ENCODE data around the gene LYST. TPM values are rescaled to one million over a fixed set of nuclear protein-coding genes. Genes with fewer than 3 reads are reported as not detected.

Gene LYST
- total and polyA plus RNA-seq, 2 donors (not counting 3 experiments of a cell fraction or from before 2014, with no cell fraction given) = 3.1 to 9.6 TPM

DNA sequence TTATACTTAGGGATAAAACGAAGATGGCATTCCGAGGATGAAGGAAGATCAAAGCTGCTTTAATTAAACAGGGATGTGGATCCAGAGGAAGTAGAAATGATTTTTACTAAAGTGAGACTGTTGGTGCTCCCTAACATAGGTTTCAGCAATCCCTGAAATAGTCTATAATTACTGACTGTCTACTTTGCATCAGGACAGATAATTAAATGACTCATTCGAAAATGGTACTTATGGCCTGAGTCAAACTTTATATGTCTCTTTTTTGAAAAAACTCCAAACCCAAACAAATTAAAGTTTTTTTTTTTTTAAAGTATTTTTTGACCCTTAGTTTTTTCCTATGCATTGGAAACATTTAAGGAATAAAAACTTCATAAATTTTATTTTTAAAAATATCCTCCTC is 90.3 kb downstream of the LYST start:
- Histone ChIP-seq H3K27me3 (ENCODE audit: control insufficient read depth in 2 of 2, insufficient read depth in 2 of 2, low read length in 2 of 2) (no peaks in the 10 kb centered on the region), H3K36me3 (ENCODE audit: control insufficient read depth in 2 of 2, extremely low read depth in 1 of 2, insufficient read depth in 2 of 2, low read length in 2 of 2) (no peaks in the 10 kb centered on the region), H3K4me1 (ENCODE audit: control insufficient read depth, extremely low read depth, insufficient read depth, low read length) (no peaks in the 10 kb centered on the region), H3K4me2 (ENCODE audit: insufficient read depth, low read length) (no peak overlapping the region), H3K79me2 (ENCODE audit: control insufficient read depth, insufficient read depth, low read length) (no peaks in the 10 kb centered on the region), H3K9me1 (replicated peaks; ENCODE audit: control insufficient read depth, extremely low read depth, insufficient read depth, low read length) (no peaks in the 10 kb centered on the region), H2AFZ (ENCODE audit: low read depth, low read length) (no peak overlapping the region), H3K4me3 (replicated peaks in 1 of 3; ENCODE audit: insufficient read depth in 1 of 3, low read depth in 1 of 3, low read length in 3 of 3) (no peak overlapping the region), H3K27ac (ENCODE audit: insufficient read depth, low read depth, low read length) (no peak overlapping the region), H3K9ac (replicated peaks; ENCODE audit: extremely low read depth, insufficient read depth, low read length) (no peak overlapping the region), H4K20me1 (replicated peaks; ENCODE audit: control insufficient read depth, extremely low read depth, insufficient read depth, low read length) (no peaks in the 10 kb centered on the region), H3K9me3 (replicated peaks; ENCODE audit: control insufficient read depth, insufficient read depth, low read length) (no peaks in the 10 kb centered on the region)
- no TSS peak for BruUV-seq (replicated peaks)
- no peak for TF ChIP-seq MYC (IDR thresholded peaks at IDR 0.05; ENCODE audit: low read depth, low read length)
- TF ChIP-seq, protein P1, sequence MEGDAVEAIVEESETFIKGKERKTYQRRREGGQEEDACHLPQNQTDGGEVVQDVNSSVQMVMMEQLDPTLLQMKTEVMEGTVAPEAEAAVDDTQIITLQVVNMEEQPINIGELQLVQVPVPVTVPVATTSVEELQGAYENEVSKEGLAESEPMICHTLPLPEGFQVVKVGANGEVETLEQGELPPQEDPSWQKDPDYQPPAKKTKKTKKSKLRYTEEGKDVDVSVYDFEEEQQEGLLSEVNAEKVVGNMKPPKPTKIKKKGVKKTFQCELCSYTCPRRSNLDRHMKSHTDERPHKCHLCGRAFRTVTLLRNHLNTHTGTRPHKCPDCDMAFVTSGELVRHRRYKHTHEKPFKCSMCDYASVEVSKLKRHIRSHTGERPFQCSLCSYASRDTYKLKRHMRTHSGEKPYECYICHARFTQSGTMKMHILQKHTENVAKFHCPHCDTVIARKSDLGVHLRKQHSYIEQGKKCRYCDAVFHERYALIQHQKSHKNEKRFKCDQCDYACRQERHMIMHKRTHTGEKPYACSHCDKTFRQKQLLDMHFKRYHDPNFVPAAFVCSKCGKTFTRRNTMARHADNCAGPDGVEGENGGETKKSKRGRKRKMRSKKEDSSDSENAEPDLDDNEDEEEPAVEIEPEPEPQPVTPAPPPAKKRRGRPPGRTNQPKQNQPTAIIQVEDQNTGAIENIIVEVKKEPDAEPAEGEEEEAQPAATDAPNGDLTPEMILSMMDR (IDR thresholded peaks at IDR 0.05; ENCODE audit: extremely low read depth in 1 of 2, insufficient read depth in 1 of 2, low read depth in 1 of 2, low read length in 2 of 2) = no peak
- no peak for TF ChIP-seq GATA2 (IDR thresholded peaks at IDR 0.05; ENCODE audit: insufficient read depth, insufficient read length, low read depth, low read length)
- no peak for TF ChIP-seq FOS (IDR thresholded peaks at IDR 0.05; ENCODE audit: borderline replicate concordance, insufficient read depth, low read length)
- TF ChIP-seq JUN (IDR thresholded peaks at IDR 0.05; ENCODE audit: borderline replicate concordance, insufficient read depth, insufficient read length, low read depth) = no peak
- TF ChIP-seq POLR2AphosphoS5 (IDR thresholded peaks at IDR 0.05; ENCODE audit: insufficient read depth, low read depth, low read length) = no peak
- TF ChIP-seq, protein P2, sequence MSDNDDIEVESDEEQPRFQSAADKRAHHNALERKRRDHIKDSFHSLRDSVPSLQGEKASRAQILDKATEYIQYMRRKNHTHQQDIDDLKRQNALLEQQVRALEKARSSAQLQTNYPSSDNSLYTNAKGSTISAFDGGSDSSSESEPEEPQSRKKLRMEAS (IDR thresholded peaks at IDR 0.05; ENCODE audit: insufficient read depth, insufficient read length) = no peak
- no peak for TF ChIP-seq EZH2 (IDR thresholded peaks at IDR 0.05; ENCODE audit: borderline replicate concordance, low read depth, low read length, severe bottlenecking)
- no peak for TF ChIP-seq POLR2A (IDR thresholded peaks at IDR 0.05; ENCODE audit: low read depth, low read length)
- FAIRE-seq = no peak
- intact Hi-C loops (cut with micrococcal nuclease) (no loop called here), dilution Hi-C loops (cut with MboI; ENCODE audit: extremely low pct_ligation_motif_present, low sequenced_read_pairs) (no loop called here)
- POLR2A ChIA-PET = no interaction called here
- CTCF ChIA-PET = interaction anchor here (1.5 kb wide), 2 partner anchors 37 to 262 kb away, joined by 3 read pairs; no protein-coding TSS in a partner anchor
- DNase-seq (ENCODE audit: low read depth, low spot score) = no peak
